ENCODE measurements around the gene STAT1. TPM values are rescaled to one million over a fixed set of nuclear protein-coding genes. Genes with fewer than 3 reads are reported as not detected.
A peak's percentile ranks its signal among the peaks of the same experiment; 100 is the strongest.

STAT1 gene
- total and polyA plus RNA-seq, 2 experiments from 2014 or later: 32.0 to 35.4 TPM

GRCh38 chr2:191038741-191039140, 24.8 kb upstream of the STAT1 start:
- no peaks in the 10 kb centered on the region for H3K9me3 ChIP-seq (ENCODE audit: low read depth)
- H3K27ac ChIP-seq: no peak overlapping the region
- H3K4me1 ChIP-seq (ENCODE audit: low read depth): peaks cover 8% of the 10 kb centered on the region
- DNase-seq (ENCODE audit: low read depth in 1 of 2, low spot score in 1 of 2): peak in 1 of 2 donors; percentile 29
- H3K27me3 ChIP-seq: no peaks in the 10 kb centered on the region
- H3K36me3 ChIP-seq: no peaks in the 10 kb centered on the region
- no peak for TF ChIP-seq CTCF (IDR thresholded peaks at IDR 0.05; ENCODE audit: low read depth, low read length)
- H3K4me3 ChIP-seq: no peak overlapping the region

- Histone ChIP-seq H3K4me3 (no peak overlapping the region), H3K27me3 (no peaks in the 10 kb centered on the region), H3K4me1 (ENCODE audit: low read depth) (peaks cover 12% of the 10 kb centered on the region), H3K27ac (no peak overlapping the region), H3K36me3 (no peaks in the 10 kb centered on the region), H3K9me3 (ENCODE audit: low read depth) (no peaks in the 10 kb centered on the region)
- DNase-seq (ENCODE audit: low read depth in 1 of 2, low spot score in 1 of 2): peak in 1 of 2 donors; percentile 59
- TF ChIP-seq CTCF (IDR thresholded peaks at IDR 0.05; ENCODE audit: low read depth, low read length): no peak
These were observed 24.3 kb upstream of the STAT1 start for GRCh38 chr2:191038241-191038725.

- no peak for TF ChIP-seq CTCF (IDR thresholded peaks at IDR 0.05; ENCODE audit: low read depth, low read length)
These were observed 23.4 kb upstream of the STAT1 start for GRCh38 chr2:191037351-191037750.

GRCh38 chr2:191036363-191036762, 22.4 kb upstream of the STAT1 start:
- no peaks in the 10 kb centered on the region for H3K27me3 ChIP-seq
- no peak overlapping the region for H3K4me3 ChIP-seq
- peaks cover 25% of the 10 kb centered on the region for H3K4me1 ChIP-seq (ENCODE audit: low read depth)
- no peak overlapping the region for H3K27ac ChIP-seq
- no peak for TF ChIP-seq CTCF (IDR thresholded peaks at IDR 0.05; ENCODE audit: low read depth, low read length)
- no peak for DNase-seq (ENCODE audit: low read depth in 1 of 2, low spot score in 1 of 2)
- H3K36me3 ChIP-seq: no peaks in the 10 kb centered on the region
- H3K9me3 ChIP-seq (ENCODE audit: low read depth): no peaks in the 10 kb centered on the region

More at GRCh38 chr2:191037351-191037750, 23.4 kb upstream of the STAT1 start:
- Histone ChIP-seq H3K27me3 (no peaks in the 10 kb centered on the region), H3K4me3 (no peak overlapping the region), H3K27ac (no peak overlapping the region), H3K9me3 (ENCODE audit: low read depth) (no peaks in the 10 kb centered on the region), H3K4me1 (ENCODE audit: low read depth) (peaks cover 21% of the 10 kb centered on the region), H3K36me3 (no peaks in the 10 kb centered on the region)
- no peak for DNase-seq (ENCODE audit: low read depth in 1 of 2, low spot score in 1 of 2)

- peak in 1 of 2 donors; percentile 73 for DNase-seq (ENCODE audit: low read depth in 1 of 2, low spot score in 1 of 2)
- H3K27me3 ChIP-seq: no peaks in the 10 kb centered on the region
- TF ChIP-seq CTCF (IDR thresholded peaks at IDR 0.05; ENCODE audit: low read depth, low read length): no peak
- no peak overlapping the region for H3K4me3 ChIP-seq
- H3K36me3 ChIP-seq: no peaks in the 10 kb centered on the region
- H3K9me3 ChIP-seq (ENCODE audit: low read depth): no peaks in the 10 kb centered on the region
- peak overlapping the region; percentile 65 for H3K27ac ChIP-seq
- H3K4me1 ChIP-seq (ENCODE audit: low read depth): peaks cover 31% of the 10 kb centered on the region
These were observed 18.8 kb upstream of the STAT1 start for GRCh38 chr2:191032588-191033429.

Measured in cardiac muscle cell (in vitro differentiated cells and primary cell).